ENCODE results near the gene SLC25A45. TPM values are rescaled to one million over a fixed set of nuclear protein-coding genes. Genes with fewer than 3 reads are reported as not detected.

The SLC25A45 gene
- total RNA-seq, 2 donors from 2014 or later = 52.4 to 67.2 TPM

DNA sequence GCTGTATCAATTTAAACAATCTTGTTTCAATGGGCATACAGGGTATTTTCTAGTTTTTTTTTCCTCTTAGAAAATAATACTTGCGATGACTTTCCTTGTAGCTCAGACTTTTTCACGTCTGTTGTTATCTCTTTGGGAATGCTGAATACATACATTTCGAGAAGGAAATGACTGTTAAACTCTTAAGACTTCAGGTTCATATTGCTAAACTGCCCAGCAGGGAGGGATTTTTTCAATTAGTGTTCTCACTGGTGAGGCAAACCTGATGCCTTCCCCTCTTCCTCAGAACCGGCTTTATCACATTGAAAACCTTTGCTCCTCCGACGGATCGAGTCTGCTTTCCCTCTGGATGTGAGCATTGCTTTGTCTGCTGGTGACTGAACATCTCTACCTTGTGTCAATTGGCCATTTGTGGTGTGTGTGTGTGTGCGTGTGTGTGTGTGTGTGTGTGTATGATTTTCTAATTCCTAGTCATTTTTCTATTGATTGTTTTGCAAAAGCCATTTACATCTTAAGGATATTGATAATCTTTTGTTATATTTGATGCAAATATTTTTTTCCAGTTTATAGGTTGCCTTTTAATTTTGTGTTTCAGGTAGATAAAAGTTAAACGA lies 46.7 kb upstream of the SLC25A45 start:
- ATAC-seq (no peak), DNase-seq (peak; percentile 45 to 66 (median 56))
- no peak for TF ChIP-seq POLR2A (IDR thresholded peaks at IDR 0.05)
- TF ChIP-seq, protein P1, sequence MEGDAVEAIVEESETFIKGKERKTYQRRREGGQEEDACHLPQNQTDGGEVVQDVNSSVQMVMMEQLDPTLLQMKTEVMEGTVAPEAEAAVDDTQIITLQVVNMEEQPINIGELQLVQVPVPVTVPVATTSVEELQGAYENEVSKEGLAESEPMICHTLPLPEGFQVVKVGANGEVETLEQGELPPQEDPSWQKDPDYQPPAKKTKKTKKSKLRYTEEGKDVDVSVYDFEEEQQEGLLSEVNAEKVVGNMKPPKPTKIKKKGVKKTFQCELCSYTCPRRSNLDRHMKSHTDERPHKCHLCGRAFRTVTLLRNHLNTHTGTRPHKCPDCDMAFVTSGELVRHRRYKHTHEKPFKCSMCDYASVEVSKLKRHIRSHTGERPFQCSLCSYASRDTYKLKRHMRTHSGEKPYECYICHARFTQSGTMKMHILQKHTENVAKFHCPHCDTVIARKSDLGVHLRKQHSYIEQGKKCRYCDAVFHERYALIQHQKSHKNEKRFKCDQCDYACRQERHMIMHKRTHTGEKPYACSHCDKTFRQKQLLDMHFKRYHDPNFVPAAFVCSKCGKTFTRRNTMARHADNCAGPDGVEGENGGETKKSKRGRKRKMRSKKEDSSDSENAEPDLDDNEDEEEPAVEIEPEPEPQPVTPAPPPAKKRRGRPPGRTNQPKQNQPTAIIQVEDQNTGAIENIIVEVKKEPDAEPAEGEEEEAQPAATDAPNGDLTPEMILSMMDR (IDR thresholded peaks at IDR 0.05) = peak in 1 of 7 experiments; percentile 2
- WGBS, 2 donors = 5 to 10% methylated on average over 9 of the region's 9 CpGs
- H3K9me3 ChIP-seq = no peaks in the 10 kb centered on the region
- peaks cover 0 to 3% of the 10 kb centered on the region in 2 donors for H3K36me3 ChIP-seq (replicated peaks in 1 of 2; ENCODE audit: insufficient read depth in 1 of 2, low read depth in 2 of 2)
- H3K4me1 ChIP-seq = peaks cover 61% of the 10 kb centered on the region
- H3K27me3 ChIP-seq = no peaks in the 10 kb centered on the region
- H3K27ac ChIP-seq = peak overlapping the region in 3 of 4 donors; percentile 78 to 100 (median 98)
- intact Hi-C loops (cut with DNase I) = no loop called here
- no peak overlapping the region for H3K4me3 ChIP-seq

DNA sequence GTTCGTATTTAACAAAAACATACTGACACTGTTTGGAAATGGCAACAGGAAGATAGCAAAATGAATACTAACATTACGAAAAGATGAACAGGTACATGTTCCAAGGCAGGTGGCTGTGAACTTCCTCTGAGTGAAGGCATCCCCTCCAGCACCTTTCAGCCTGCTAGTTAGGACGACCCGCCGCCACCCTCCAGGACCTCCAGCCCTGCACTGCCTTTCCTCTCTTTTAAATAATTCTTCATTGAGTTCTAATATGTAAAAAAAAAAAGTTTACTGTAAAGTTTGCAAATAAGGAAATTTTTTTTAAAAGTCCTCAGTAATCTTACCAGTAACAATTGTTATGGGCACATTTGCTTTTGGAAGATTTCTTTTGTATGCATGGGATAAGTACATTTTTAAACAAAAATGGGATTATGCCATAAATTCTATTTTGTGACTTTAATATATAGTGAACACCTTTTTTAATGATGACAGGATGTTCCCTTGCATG lies 46.2 kb upstream of the SLC25A45 start:
- Histone ChIP-seq H3K9me3 (no peaks in the 10 kb centered on the region), H3K27me3 (no peaks in the 10 kb centered on the region), H3K4me3 (no peak overlapping the region), H3K4me1 (peaks cover 56% of the 10 kb centered on the region), H3K27ac (peak overlapping the region; percentile 57 to 100 (median 99)), H3K36me3 (replicated peaks in 1 of 2; ENCODE audit: insufficient read depth in 1 of 2, low read depth in 2 of 2) (no peaks in the 10 kb centered on the region)
- DNase-seq = peak in 3 of 4 donors; percentile 65 to 73 (median 70)
- 22 to 30% methylated on average over 5 of the region's 5 CpGs for WGBS, 2 donors
- no peak for TF ChIP-seq POLR2A (IDR thresholded peaks at IDR 0.05)
- TF ChIP-seq, protein P1 (IDR thresholded peaks at IDR 0.05) = no peak
- intact Hi-C loops (cut with DNase I) = no loop called here
- ATAC-seq = no peak

DNA sequence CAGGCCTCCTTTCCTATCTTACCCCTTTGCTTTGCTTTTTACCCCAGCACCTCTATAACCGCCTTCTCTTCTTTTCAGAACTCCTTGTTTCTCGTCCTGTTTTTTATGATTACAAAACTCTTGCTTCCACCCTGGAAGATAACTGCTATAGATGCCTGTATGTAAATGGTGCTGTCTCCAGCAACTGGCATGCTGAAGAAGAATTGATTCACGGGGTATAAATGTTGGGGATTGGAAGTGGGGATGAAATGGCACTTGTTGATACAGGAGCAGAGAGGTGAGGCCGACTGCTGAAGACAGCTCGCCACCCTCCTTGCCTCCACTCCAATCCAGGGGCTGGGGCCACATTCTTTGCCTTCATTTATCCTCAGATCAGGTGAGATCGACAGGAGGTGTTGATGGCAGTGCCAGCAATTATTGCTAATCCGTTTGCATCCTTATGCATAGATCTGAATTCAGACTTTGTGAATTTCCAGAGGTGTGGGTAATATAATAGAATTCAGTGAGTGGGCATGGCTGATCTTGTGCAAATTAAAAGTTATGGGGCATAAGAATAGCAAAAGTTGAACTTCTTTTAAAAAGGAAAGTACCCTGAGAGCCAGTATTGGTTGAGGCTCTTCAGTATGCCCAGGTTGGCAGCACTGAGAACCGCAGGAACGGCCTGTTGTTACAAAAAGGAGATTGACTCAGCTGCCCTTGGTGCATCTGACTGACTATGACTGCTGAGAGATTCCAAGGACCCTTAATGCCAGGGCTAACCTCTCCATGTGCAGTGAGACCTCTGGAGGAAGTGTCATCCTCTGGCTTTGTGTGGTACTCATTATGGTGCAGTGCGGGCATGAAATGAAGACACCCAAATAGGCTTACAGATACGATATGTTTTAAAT lies 45.5 kb upstream of the SLC25A45 start:
- peaks cover 56% of the 10 kb centered on the region for H3K4me1 ChIP-seq
- H3K36me3 ChIP-seq (replicated peaks in 1 of 2; ENCODE audit: insufficient read depth in 1 of 2, low read depth in 2 of 2) = no peaks in the 10 kb centered on the region
- WGBS, 2 donors = 9 to 19% methylated on average over 11 of the region's 11 CpGs
- H3K9me3 ChIP-seq = no peaks in the 10 kb centered on the region
- H3K4me3 ChIP-seq = no peak overlapping the region
- H3K27ac ChIP-seq = peak overlapping the region; percentile 57 to 100 (median 99)
- no peak for TF ChIP-seq POLR2A (IDR thresholded peaks at IDR 0.05)
- TF ChIP-seq, protein P1 (IDR thresholded peaks at IDR 0.05) = no peak
- no peaks in the 10 kb centered on the region for H3K27me3 ChIP-seq
- intact Hi-C loops (cut with DNase I) = no loop called here
- peak; percentile 64 to 76 (median 72) for DNase-seq
- peak; percentile 5 for ATAC-seq

DNA sequence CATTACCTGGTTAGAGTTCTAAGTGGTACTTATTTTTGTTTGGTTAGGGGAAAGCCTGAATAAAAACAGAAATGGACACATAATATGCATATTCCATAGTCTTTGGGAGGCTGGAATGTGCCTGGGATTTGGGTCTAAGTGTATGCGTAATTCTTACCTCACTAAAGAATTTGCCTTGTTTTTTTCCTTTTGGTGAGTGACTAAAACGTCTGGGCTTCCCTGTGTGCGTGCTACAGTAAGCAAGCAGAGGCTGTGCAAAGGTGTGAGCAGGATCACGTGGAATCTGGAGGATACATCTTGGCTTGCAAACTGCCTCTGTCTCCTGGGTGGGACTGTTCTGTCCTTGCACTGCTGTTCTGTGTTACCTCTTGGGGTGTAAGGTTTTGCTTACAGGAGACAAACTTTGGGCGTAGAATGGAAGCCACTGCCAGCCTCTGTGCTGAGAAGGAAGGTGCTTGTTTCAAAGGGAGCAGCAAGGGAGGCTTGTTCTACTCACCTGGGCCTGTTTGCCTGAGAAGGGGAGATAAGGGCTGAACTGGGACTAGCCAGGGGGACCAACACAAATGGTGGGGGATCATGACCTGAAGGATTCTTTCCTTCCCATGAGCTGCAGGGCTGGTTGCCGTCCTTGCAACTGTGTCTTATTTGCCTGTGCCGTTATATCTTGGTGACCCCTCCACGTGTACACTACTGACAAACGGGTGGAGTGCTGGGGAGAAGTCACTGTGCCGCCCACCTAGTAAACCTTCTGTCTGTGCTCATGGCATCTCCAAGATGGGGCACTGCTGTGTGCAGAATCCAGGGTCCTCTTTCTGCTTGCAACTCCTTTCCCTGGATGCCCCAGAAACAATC lies 44.6 kb upstream of the SLC25A45 start:
- 6 to 12% methylated on average over 8 to 10 of the region's 10 CpGs for WGBS, 2 donors
- Histone ChIP-seq H3K27me3 (no peaks in the 10 kb centered on the region), H3K4me1 (peaks cover 53% of the 10 kb centered on the region), H3K4me3 (peak overlapping the region in 1 of 2 donors; percentile 7), H3K27ac (peak overlapping the region; percentile 98 to 100 (median 100)), H3K36me3 (replicated peaks in 1 of 2; ENCODE audit: insufficient read depth in 1 of 2, low read depth in 2 of 2) (no peaks in the 10 kb centered on the region), H3K9me3 (no peaks in the 10 kb centered on the region)
- peak; percentile 8 for ATAC-seq
- DNase-seq = peak; percentile 70 to 84 (median 80)
- intact Hi-C loops (cut with DNase I) = no loop called here
- no peak for TF ChIP-seq POLR2A (IDR thresholded peaks at IDR 0.05)
- TF ChIP-seq, protein P1 (IDR thresholded peaks at IDR 0.05) = peak in 1 of 7 experiments; percentile 5
